ENCODE measurements around the gene GRIA4.

DNA sequence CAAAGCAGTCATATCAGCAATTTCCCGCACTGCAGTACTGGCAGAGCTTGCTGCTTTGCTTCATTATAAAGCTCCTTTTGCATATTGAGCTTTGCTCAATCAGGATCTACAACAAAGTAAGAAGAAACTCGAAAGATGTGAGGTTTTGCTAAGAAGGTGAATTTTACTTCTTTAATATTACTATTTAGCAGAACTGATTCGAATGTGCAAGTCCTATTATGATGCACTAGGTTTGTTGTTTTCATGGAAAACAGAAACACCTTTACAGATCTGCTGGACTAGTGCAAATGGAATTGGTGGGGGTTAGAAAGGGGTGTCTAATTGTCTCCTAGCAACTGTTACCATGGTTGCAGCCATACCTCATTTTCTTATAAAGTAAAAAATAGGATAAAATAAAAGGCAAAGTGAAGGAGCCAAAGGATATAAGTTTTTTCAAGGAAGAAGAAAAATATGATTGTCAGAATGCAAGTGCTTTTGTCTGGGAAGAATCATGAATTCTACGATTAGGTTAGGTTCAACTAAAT is 259.0 kb downstream of the GRIA4 start:
- TF ChIP-seq CTCF (IDR thresholded peaks at IDR 0.05) (no peak), POLR2A (IDR thresholded peaks at IDR 0.05; ENCODE audit: low read length) (no peak), KDM1A (IDR thresholded peaks at IDR 0.05; ENCODE audit: low read depth) (no peak), NR3C1 (IDR thresholded peaks at IDR 0.05) (no peak), RFX5 (IDR thresholded peaks at IDR 0.05) (no peak), HMGXB4 (CRISPR knock-in tag; IDR thresholded peaks at IDR 0.05; ENCODE audit: borderline replicate concordance) (no peak)

All from A549 (cell line).